ENCODE results near the gene E2F8. TPM values are rescaled to one million over a fixed set of nuclear protein-coding genes. Genes with fewer than 3 reads are reported as not detected.

E2F8 gene
- total and polyA plus RNA-seq, 10 of the 15 experiments (the other 5 are each of a cell fraction or from before 2014, with no cell fraction given): 8.8 to 28.1 (median 18.5) TPM

DNA sequence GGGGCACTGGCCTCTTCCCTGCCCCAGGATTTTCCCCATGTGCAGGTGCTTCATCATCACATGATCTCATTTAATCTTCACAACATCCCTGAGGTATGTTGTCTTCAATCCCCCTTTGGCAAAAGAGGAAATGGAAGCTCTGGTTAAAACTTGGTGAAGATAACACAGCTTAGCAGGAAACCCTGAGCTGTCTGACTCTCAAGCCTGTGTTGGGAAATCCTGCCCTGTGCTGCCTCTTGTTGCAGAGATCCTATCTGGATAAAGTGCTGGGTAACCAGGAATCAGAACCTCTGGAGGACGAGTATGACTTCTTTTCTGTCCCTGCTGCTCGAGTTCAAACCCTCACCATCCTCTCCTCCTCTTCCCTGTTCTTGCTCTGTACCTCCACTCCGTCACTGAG is 13.1 kb upstream of the E2F8 start:
- no TSS peak for BruUV-seq (replicated peaks)
- no peak overlapping the region for H3K9ac ChIP-seq (ENCODE audit: control insufficient read depth, insufficient read depth, low read length)
- H3K4me3 ChIP-seq: no peak overlapping the region
- no peaks in the 10 kb centered on the region; a peak in 1 of 4 replicates for H3K27me3 ChIP-seq (replicated peaks in 1 of 2; ENCODE audit: control insufficient read depth in 2 of 2, insufficient read depth in 2 of 2, low read length in 1 of 2)
- ATAC-seq (no peak), DNase-seq (ENCODE audit: low read depth, low spot score) (no peak), FAIRE-seq (no peak)
- ChIA-PET SMC1A (ENCODE audit: uncharacterized antibody, unreplicated experiment) (interaction anchor here (1.4 kb wide), 1 partner anchor 293 kb away, joined by 3 read pairs; no protein-coding TSS in a partner anchor), CTCF (interaction anchor here (0.7 to 3.0 kb wide), 7 partner anchors 8 to 312 kb away, joined by 3 to 15 read pairs (median 3); no protein-coding TSS in a partner anchor), POLR2A (interaction anchor here (0.5 kb wide), 1 partner anchor 539 kb away, joined by 5 read pairs; no protein-coding TSS in a partner anchor), RAD21 (ENCODE audit: unreplicated experiment) (interaction anchor here (0.7 to 1.4 kb wide), 2 partner anchors 9 to 183 kb away, joined by 3 to 5 read pairs; no protein-coding TSS in a partner anchor)
- no peak overlapping the region for H3K4me2 ChIP-seq (ENCODE audit: control insufficient read depth, insufficient read depth)
- no peaks in the 10 kb centered on the region; the same call in 2 of the 3 replicates for H3K9me3 ChIP-seq (replicated peaks; ENCODE audit: control insufficient read depth, insufficient read depth, low read length)
- no peaks in the 10 kb centered on the region for H4K20me1 ChIP-seq (ENCODE audit: control insufficient read depth, insufficient read depth)
- no peak overlapping the region for H3K27ac ChIP-seq (ENCODE audit: control insufficient read depth, insufficient read depth)
- WGBS (ENCODE audit: insufficient coverage, insufficient replicate concordance, low lambda C conversion rate, missing lambda C conversion rate): 0% methylated on average over 3 of the region's 3 CpGs
- in situ Hi-C loops (cut with MboI) (no loop called here), intact Hi-C loops (cut with micrococcal nuclease; ENCODE audit: unreplicated experiment) (loop anchor here (10.0 kb wide), 1 partner anchor 651 kb away; no protein-coding TSS in a partner anchor)
- no peaks in the 10 kb centered on the region for H3K36me3 ChIP-seq (ENCODE audit: control insufficient read depth in 2 of 2, insufficient read depth in 2 of 2, low read length in 1 of 2)
- no peaks in the 10 kb centered on the region for H3K79me2 ChIP-seq (ENCODE audit: control insufficient read depth, insufficient read depth, low read length)
- H3K4me1 ChIP-seq (ENCODE audit: control insufficient read depth, insufficient read depth, low read length): no peaks in the 10 kb centered on the region; the same call in 1 of the 2 replicates
- no peak overlapping the region for H2AFZ ChIP-seq (ENCODE audit: control insufficient read depth, low read depth, low read length)
- TF ChIP-seq SIN3A (IDR thresholded peaks at IDR 0.05; ENCODE audit: low read depth, low read length): no peak
- TF ChIP-seq NR2C2 (IDR thresholded peaks at IDR 0.05; ENCODE audit: borderline replicate concordance, control insufficient read depth, insufficient read length, low read depth): no peak
- no peak for TF ChIP-seq NFYB (IDR thresholded peaks at IDR 0.05; ENCODE audit: insufficient read depth, low read depth, low read length)
- no peak for TF ChIP-seq TARDBP (IDR thresholded peaks at IDR 0.05; ENCODE audit: borderline replicate concordance)
- no peak for TF ChIP-seq YBX1 (IDR thresholded peaks at IDR 0.05)
- TF ChIP-seq KAT2A (conservative IDR thresholded peaks at IDR 0.05; ENCODE audit: control insufficient read depth, low read depth, low read length): no peak
- TF ChIP-seq POLR2AphosphoS5 (IDR thresholded peaks at IDR 0.05; ENCODE audit: low read length): no peak
- no peak for TF ChIP-seq GABPA (IDR thresholded peaks at IDR 0.05; ENCODE audit: low read depth)
- TF ChIP-seq STAT3 (IDR thresholded peaks at IDR 0.05; ENCODE audit: low read depth, low read length): no peak
- no peak for TF ChIP-seq KDM1A (IDR thresholded peaks at IDR 0.05; ENCODE audit: borderline replicate concordance)
- TF ChIP-seq CBX5 (IDR thresholded peaks at IDR 0.05; ENCODE audit: low read depth): no peak
- TF ChIP-seq SUPT20H (IDR thresholded peaks at IDR 0.05; ENCODE audit: borderline replicate concordance, control insufficient read depth, low read depth, low read length): no peak
